HG02571 (cell line): ENCODE results near the gene GALNT17.

Source experiments
- ATAC-seq: cut with Tn5 transposase; IDR thresholded peaks from one replicate; pipeline ENCODE4 v1.9.1; 2021; ENCODE audit warnings: mild to moderate bottlenecking, moderate library complexity; ENCODE audit not compliant: unreplicated experiment

Gene GALNT17

GRCh38 chr7:71278257-71278656, 146.3 kb downstream of the GALNT17 start:
- ATAC-seq, result no peak

DNA sequence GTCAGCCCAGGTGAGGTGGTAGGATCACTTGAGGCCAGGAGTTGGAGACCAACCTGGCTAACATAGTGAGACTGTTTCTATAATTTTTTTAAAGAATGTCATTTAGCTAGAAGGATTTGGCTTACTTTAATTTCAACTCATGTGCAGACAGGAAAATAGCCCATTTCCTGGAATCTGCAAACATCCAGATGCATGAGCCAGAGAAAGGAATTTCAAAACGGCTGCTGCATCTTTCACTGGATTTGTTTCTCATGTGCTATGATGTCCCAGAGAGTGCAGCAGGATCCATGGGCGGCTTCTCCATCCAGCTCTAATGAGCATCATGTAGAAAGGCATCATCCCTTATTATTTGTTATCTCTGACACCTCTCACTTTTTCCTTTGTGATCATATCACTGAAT, 149.3 kb downstream of the GALNT17 start:
- no peak for ATAC-seq

GRCh38 chr7:71283802-71284201, 151.9 kb downstream of the GALNT17 start:
- ATAC-seq, result no peak

DNA sequence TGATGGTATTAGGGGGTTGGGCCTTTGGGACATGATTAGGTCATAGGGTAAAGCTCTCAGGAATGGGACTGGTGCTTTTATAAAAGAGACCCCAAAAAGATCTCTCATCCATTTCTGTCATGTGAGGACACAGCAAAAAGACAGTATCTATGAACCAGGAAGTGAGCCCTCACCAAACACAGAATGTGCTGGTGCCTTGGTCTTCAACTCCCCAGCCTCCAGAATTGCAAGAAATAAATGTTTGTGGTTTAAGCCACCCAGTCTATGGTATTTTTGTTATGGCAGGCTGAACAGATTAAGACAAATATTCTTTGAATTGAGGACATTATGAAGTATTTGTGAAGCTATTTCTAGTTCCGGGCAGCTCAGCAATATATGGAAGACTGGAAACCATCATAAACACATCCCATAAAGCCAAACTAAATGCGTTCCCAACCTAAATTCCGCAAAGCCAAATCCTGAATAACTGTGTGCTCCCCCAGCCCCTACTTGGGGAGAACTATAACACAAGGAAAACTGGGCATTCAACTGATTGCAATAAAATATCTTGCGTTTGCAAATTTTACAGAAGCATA, 153.7 kb downstream of the GALNT17 start:
- ATAC-seq, result no peak

DNA sequence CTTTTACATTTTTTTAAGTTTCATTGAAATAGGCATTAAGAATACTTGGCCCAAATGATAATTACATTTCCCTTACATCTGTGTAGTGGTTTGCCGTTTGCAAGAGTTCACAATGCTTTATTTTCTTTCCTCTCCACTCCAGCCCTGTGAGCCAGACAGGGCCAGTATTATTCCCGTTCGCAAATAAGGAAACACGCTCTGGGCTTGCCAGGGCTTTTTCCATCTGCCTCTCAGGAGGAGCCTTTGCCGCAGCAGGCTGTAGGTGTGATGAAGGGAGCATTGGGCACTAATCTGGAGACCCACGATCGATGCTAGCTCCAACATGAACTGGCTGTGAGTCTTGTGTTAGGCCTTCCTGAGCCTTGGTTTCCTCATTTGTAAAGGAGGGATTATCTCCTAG, 154.4 kb downstream of the GALNT17 start:
- ATAC-seq, result no peak

DNA sequence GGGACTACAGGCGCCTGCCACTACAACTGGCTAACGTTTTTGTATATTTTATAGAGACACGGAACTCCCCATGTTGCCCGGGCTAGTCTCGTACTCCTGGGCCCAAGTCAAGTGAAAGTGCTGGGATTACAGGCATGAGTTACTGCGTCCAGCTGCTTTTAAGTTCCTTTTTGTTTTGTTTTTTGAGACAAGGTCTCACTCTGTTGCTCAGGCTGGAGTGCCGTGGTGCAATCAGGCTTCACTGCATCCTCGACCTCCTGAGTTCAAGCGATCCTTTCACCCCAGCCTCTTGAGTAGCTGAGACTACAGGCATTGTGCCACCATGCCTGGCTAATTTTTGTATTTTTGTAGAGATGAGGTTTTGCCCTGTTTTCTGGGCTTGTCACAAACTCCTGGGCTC, 155.0 kb downstream of the GALNT17 start:
- no peak for ATAC-seq

DNA sequence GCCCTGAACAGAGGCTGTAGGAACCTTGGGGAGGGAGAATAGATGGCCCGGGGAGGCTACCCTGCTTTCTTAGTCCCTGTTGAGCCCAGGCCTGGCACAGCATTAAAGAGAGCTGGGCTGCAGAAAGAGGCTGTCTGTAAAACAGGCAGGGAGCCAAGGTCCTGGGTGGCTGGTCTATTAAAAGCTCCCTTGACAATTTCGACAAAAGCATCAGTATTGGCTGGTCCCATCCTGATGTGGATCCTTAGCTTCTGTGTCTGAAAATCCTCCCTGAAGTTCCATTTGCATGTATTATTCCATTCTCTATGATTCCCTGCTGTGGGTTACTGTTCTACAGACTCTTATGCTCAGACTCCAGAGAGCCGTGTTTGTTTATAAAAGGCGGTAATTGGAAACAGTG, 158.5 kb downstream of the GALNT17 start:
- no peak for ATAC-seq

DNA sequence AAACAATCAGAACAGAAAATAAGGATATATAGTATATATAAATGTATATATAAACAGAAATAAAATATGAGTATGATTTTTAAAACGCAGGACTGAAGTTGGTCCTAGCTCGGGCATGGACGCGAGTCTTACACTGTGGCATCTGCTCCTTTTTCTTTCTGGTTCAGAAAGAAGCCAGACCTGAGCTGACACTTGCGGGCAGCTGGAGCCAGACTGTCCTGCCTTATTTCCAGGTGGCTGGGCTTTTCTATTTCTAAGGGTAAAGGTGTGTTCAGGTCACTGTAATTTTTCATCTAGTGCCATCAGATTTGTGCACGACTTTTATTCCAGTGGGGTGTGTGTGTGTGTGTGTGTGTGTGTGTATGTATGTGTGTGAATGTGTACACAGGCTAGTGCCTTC, 166.4 kb downstream of the GALNT17 start:
- no peak for ATAC-seq

GRCh38 chr7:71300086-71300485, 168.1 kb downstream of the GALNT17 start:
- ATAC-seq, result no peak

DNA sequence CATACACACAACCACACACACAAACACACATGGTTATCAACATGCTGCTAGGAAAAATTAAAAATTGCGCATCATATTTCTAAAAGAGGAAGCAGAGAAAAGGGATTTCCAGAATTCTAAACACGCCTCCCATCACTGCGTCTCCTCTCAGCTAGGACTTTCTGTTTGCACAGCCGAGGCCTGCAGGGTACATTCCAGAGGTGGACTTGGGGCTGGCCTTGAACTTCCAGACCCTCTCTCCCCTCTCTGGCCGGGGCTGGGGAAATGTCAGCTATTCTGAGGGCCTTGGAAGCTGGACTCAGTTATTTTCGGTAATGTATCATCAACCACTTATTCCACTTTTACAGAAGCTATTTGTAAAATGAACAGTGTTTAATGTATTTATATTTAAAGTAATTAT, 168.7 kb downstream of the GALNT17 start:
- ATAC-seq, result no peak

DNA sequence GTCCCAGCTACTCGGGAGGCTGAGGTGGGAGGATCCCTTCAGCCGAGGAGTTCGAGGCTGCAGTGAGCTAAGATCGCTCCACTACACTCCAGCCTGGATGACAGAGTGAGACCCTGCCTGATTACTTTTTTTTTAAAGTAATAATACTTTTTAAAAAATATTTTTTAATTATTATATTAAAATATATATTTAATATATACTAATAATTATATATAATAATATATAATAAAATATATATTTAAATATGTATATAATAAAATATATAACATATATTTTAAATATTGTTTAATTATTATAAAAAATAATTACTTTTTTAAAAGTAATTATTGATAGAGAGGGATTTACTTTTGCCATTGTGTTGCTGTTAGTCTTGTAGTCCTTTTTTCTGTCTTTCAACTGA, 169.2 kb downstream of the GALNT17 start:
- no peak for ATAC-seq

DNA sequence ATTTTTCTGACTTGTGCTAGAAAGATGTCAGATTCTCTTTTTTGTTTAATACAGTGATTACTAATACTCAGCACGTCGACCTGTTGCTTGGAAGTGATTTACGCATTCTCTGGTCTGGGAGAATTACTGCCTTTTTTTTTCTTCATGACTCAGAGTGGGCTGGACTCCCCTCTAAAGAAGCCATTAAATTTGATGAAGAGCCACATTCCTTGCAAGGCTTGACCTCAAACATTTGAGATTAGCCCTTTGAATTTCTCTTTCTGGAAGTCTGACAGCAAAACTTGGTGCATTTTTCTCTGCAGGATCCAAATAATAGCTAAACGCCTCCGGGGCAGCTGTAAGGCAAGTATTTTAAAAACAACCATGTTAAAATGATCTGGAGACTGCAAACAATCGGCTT, 171.6 kb downstream of the GALNT17 start:
- no peak for ATAC-seq

DNA sequence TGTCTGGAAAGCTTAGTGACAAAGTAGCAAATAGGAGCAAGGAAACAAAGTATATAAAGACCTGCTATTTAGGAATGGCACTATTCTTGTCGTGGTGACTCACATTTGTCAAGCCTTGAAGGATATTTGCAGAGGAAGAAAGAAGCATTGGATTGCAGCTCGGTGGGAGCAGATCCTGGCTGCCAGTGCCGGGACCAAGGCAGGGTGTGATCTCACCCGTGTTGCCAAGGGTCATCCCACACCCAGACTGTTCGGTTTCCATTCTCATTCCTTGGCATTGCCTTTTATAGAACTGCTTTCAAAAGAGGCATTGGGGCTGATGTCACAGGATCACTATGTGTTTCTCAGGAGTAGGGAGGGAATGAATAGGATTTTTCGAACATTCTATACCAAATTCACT, 176.2 kb downstream of the GALNT17 start:
- ATAC-seq, result no peak

DNA sequence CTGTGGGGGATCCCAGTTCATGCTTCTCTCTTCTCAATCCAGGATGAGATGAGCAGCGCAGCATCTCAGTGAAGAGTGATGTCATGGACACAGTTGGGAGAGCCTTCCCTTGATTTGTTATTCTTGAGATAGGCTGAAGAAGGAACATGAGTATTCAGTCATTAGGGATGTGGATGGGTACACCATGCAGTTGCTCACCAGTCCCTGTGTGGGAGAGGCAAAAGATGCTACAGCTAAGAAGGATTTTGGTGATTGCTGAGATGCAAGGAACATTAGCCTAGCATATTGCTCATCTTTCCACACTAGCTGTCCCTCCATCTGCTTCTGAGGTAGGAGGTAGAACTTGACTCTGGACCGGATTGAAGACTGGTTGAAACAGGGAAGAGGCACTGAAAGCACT, 179.6 kb downstream of the GALNT17 start:
- no peak for ATAC-seq

DNA sequence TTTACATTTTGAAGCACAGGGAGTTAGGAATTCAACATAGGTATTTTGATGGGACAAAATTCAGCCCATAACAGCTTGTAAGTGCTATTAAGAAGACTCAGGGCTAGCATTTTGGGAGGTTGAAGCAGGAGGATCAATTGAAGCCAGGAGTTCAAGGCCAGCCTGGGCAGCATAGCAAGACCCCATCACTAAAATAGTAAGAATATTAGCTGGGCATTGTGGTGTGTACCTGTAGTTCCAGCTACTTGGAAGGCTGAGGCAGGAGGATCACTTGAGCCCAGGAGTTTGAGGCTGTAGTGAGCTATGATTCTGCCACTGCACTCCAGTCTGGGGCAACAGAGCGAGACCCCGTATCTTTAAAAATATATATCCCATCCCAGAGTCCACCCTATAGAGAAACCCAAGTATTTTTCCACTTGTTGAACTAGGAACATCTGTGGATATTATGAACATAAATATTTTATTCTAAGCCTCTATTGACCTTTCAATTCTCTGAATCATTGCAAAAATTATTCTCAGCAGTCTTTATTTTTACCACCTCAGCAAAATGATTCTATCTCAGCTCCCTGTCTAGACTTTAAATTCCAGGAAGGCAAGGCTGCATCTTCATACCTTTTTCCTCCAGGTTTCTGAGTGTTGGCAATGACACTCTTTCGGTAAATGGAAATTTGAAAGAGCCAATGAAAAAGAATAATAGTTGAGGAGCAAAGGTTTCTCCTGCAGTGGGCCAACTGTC, 181.0 kb downstream of the GALNT17 start:
- ATAC-seq, result no peak

GRCh38 chr7:71313553-71313952, 181.6 kb downstream of the GALNT17 start:
- no peak for ATAC-seq

DNA sequence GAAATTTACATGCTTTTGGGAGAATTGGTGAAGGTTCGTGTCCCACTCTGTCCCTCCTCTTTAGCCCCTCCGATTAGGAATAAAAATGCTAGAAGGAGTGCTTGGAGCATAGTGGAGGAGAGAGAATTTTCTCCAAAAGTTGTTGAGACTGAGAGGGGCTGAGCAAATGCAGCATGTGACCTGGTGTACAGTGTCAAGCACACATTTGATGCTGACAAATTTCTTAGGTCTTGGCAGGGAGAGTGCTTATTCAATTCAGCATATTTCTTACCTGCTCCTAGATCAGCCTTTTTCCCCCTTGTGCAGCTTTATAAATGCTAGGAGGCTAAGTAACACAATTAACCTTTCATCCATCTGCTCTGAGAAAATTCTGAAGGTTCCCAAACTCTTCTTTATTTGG, 189.0 kb downstream of the GALNT17 start:
- ATAC-seq, result no peak

GRCh38 chr7:71322201-71322600, 190.3 kb downstream of the GALNT17 start:
- ATAC-seq, result no peak

- no peak for ATAC-seq
Observed at GRCh38 chr7:71323726-71324125, 191.8 kb downstream of the GALNT17 start.

DNA sequence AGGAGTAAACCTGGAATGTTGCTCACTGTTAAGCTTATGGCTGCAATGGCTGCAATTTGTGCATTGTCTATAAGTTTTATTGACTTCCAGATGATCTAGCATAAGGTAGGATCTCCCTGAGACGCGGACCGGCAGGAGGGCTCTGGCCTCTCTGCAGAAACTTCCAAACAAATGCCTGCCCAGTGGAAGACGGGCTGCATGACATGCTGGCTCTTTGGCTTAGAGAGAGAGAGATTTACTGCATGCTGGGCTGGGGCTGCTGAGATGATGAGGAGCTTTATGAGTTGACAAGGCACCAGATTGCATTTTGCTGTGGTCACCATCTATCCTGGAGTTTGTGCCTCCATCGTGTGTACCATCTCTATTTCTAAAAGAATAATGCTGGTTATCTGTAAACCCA, 193.2 kb downstream of the GALNT17 start:
- no peak for ATAC-seq

- no peak for ATAC-seq
Observed at GRCh38 chr7:71326595-71326994, 194.7 kb downstream of the GALNT17 start.

GRCh38 chr7:71327946-71328345, 196.0 kb downstream of the GALNT17 start:
- ATAC-seq, result no peak
